ENCODE results near the gene PPP1R18.

The PPP1R18 gene

GRCh38 chr6:30645989-30646388 is 40.5 kb downstream of the PPP1R18 start:
- no peak for TF ChIP-seq CTCF (IDR thresholded peaks at IDR 0.05; ENCODE audit: insufficient read depth, low read length, poor library complexity, severe bottlenecking)
- DNase-seq (ENCODE audit: extremely low read depth, insufficient read length): no peak
- Histone ChIP-seq H3K4me3 (replicated peaks; ENCODE audit: low read depth, low read length) (no peak overlapping the region), H3K36me3 (ENCODE audit: control insufficient read depth, insufficient read depth, low read length) (peaks cover 11% of the 10 kb centered on the region), H3K27me3 (replicated peaks; ENCODE audit: control insufficient read depth, insufficient read depth, low read length) (no peaks in the 10 kb centered on the region)

GRCh38 chr6:30644769-30645168 is 41.7 kb downstream of the PPP1R18 start:
- no peak for DNase-seq (ENCODE audit: extremely low read depth, insufficient read length)
- no peak overlapping the region for H3K4me3 ChIP-seq (replicated peaks; ENCODE audit: low read depth, low read length)
- H3K27me3 ChIP-seq (replicated peaks; ENCODE audit: control insufficient read depth, insufficient read depth, low read length): no peaks in the 10 kb centered on the region
- peaks cover 11% of the 10 kb centered on the region for H3K36me3 ChIP-seq (ENCODE audit: control insufficient read depth, insufficient read depth, low read length)
- no peak for TF ChIP-seq CTCF (IDR thresholded peaks at IDR 0.05; ENCODE audit: insufficient read depth, low read length, poor library complexity, severe bottlenecking)

GRCh38 chr6:30643656-30644055 is 42.8 kb downstream of the PPP1R18 start:
- Histone ChIP-seq H3K36me3 (ENCODE audit: control insufficient read depth, insufficient read depth, low read length) (peaks cover 11% of the 10 kb centered on the region), H3K4me3 (replicated peaks; ENCODE audit: low read depth, low read length) (no peak overlapping the region), H3K27me3 (replicated peaks; ENCODE audit: control insufficient read depth, insufficient read depth, low read length) (no peaks in the 10 kb centered on the region)
- TF ChIP-seq CTCF (IDR thresholded peaks at IDR 0.05; ENCODE audit: insufficient read depth, low read length, poor library complexity, severe bottlenecking): no peak
- DNase-seq (ENCODE audit: extremely low read depth, insufficient read length): no peak

- peaks cover 11% of the 10 kb centered on the region for H3K36me3 ChIP-seq (ENCODE audit: control insufficient read depth, insufficient read depth, low read length)
Measured at GRCh38 chr6:30641048-30641447, 45.4 kb downstream of the PPP1R18 start.

GRCh38 chr6:30640481-30640880 is 46.0 kb downstream of the PPP1R18 start:
- no peak for TF ChIP-seq CTCF (IDR thresholded peaks at IDR 0.05; ENCODE audit: insufficient read depth, low read length, poor library complexity, severe bottlenecking)
- peaks cover 10% of the 10 kb centered on the region for H3K36me3 ChIP-seq (ENCODE audit: control insufficient read depth, insufficient read depth, low read length)

More at GRCh38 chr6:30641048-30641447, 45.4 kb downstream of the PPP1R18 start:
- DNase-seq (ENCODE audit: extremely low read depth, insufficient read length): no peak
- Histone ChIP-seq H3K27me3 (replicated peaks; ENCODE audit: control insufficient read depth, insufficient read depth, low read length) (no peaks in the 10 kb centered on the region), H3K4me3 (replicated peaks; ENCODE audit: low read depth, low read length) (no peak overlapping the region)
- TF ChIP-seq CTCF (IDR thresholded peaks at IDR 0.05; ENCODE audit: insufficient read depth, low read length, poor library complexity, severe bottlenecking): no peak

GRCh38 chr6:30635834-30636233 is 50.6 kb downstream of the PPP1R18 start:
- no peak for DNase-seq (ENCODE audit: extremely low read depth, insufficient read length)
- Histone ChIP-seq H3K27me3 (replicated peaks; ENCODE audit: control insufficient read depth, insufficient read depth, low read length) (no peaks in the 10 kb centered on the region), H3K36me3 (ENCODE audit: control insufficient read depth, insufficient read depth, low read length) (peaks cover 2% of the 10 kb centered on the region), H3K4me3 (replicated peaks; ENCODE audit: low read depth, low read length) (no peak overlapping the region)
- no peak for TF ChIP-seq CTCF (IDR thresholded peaks at IDR 0.05; ENCODE audit: insufficient read depth, low read length, poor library complexity, severe bottlenecking)

More at GRCh38 chr6:30640481-30640880, 46.0 kb downstream of the PPP1R18 start:
- no peaks in the 10 kb centered on the region for H3K27me3 ChIP-seq (replicated peaks; ENCODE audit: control insufficient read depth, insufficient read depth, low read length)
- no peak for DNase-seq (ENCODE audit: extremely low read depth, insufficient read length)
- H3K4me3 ChIP-seq (replicated peaks; ENCODE audit: low read depth, low read length): no peak overlapping the region

Measured in GM06990 (cell line).